ENCODE results near the gene CFAP44.
"Not testable (repeated sequence)": the region's sequence is repeated elsewhere in the genome, so short reads cannot be mapped to it uniquely, and the experiment has no call there.

The CFAP44 gene

GRCh38 chr3:113441051-113441770, at the start of gene CFAP44:
CFAP44 (minus strand) TSS chr3:113441493; CDS start chr3:113433664, 7,829 bp downstream.
- peak; percentile 45 for DNase-seq (ENCODE audit: low read depth)

DNA sequence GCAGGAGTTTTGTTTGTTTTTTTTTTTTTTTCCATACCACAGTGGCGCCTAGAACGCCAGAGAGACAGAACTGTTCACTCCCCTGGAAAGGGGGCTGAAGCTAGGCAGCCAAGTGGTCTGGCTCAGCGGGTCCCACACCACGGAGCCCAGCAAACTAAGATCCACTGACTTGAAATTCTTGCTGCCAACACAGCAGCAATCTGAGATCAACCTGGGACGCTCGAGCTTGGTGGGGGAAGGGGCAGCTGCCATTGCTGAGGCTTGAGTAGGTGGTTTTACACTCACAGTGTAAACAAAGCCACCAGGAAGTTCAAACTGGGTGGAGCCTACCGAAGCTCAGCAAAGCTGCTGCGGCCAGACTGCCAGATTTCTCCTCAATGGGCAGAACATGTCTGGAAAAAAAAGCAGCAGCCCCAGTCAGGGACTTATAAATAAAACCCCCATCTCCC, 43.9 kb upstream of the CFAP44 start:
- DNase-seq (ENCODE audit: low read depth) = no peak

GRCh38 chr3:113468539-113468938, 27.2 kb upstream of the CFAP44 start:
- DNase-seq (ENCODE audit: low read depth) = no peak

DNA sequence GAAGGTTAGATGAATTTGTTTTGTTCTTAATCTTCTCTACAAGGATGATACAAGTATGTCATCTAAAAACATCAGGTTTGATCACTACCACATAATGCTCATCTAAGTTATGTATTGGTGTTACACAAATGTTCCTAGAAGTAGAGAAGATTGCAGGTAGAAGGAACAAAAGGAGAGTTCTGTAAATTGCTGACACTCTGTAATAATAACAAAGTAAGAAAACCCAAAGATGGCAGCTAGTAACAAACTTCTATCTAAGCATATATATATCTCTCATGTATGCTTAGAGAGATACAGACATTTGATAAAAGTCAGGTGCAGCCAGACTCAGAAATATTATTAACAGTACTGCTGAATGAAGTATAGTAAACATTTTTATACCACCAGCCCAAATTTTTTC, 20.2 kb upstream of the CFAP44 start:
- DNase-seq (ENCODE audit: low read depth) = no peak

GRCh38 chr3:113458554-113458953, 17.3 kb upstream of the CFAP44 start:
- not testable (repeated sequence) for DNase-seq (ENCODE audit: low read depth)

- DNase-seq (ENCODE audit: low read depth) = no peak
Measured at GRCh38 chr3:113455446-113455845, 14.2 kb upstream of the CFAP44 start.

DNA sequence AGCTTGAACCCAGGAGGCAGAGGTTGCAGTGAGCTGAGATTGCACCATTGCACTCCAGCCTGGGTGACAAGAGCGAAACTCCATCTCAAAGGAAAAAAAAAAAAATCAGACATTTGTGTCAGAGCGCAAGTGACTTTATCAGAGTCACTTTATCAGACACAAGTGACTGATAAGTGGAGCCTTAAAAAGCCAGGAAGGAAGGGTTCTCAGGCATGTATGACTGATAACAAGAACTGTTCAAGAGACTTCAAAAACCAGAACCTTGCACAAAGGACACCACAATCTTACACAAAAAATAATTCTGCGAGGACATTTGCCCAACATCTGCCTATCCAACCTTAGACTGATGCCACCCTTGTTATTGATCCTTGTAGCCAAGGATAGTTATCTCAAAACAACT, 13.3 kb upstream of the CFAP44 start:
- no peak for DNase-seq (ENCODE audit: low read depth)

- no peak for DNase-seq (ENCODE audit: low read depth)
Measured at GRCh38 chr3:113454057-113454456, 12.8 kb upstream of the CFAP44 start.

DNA sequence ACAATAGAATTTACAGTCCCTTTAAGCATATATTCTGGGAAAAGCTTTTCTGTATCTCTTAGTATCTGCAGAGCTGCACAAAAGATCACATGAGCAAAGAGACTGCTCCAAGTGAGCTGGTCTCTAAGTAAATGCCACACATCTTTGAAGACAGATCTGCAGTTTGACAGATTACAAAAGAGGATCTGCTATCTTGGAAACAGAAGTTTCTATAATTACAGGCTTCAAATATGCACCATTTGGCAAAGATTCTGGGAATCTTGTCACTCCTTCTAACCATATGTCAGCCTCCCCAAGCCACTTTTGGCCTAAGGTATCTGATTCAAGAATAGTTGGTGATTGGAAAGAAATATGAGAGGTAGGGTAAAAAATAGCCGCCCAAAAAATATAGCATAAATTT, 9.6 kb upstream of the CFAP44 start:
- DNase-seq (ENCODE audit: low read depth) = no peak

DNA sequence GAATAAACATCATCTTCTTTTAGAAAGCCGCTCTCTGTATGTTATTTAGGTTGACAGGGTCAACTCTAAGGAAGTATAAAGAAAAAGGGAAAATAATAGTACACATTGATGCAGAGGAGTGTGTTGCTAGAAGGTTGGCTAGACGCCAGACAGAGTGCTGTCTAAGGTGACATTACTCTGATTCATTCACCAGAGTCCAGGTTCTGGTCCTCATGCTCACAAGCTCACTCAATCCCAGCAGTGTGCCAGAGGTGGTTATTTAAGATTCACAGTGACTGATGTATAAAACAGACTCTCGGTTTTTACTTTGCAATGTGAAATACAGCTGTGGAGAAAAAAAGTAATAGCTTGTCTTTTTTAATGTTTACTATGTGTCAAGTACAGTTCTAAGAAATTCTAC, 1.7 kb downstream of the CFAP44 start:
- no peak for DNase-seq (ENCODE audit: low read depth)

GRCh38 chr3:113438224-113438623, 3.1 kb downstream of the CFAP44 start:
- no peak for DNase-seq (ENCODE audit: low read depth)

- DNase-seq (ENCODE audit: low read depth) = no peak
Measured at GRCh38 chr3:113437411-113437810, 3.9 kb downstream of the CFAP44 start.

- DNase-seq (ENCODE audit: low read depth) = no peak
Measured at GRCh38 chr3:113436809-113437208, 4.5 kb downstream of the CFAP44 start.

GRCh38 chr3:113431811-113432210, 9.5 kb downstream of the CFAP44 start:
- no peak for DNase-seq (ENCODE audit: low read depth)

DNA sequence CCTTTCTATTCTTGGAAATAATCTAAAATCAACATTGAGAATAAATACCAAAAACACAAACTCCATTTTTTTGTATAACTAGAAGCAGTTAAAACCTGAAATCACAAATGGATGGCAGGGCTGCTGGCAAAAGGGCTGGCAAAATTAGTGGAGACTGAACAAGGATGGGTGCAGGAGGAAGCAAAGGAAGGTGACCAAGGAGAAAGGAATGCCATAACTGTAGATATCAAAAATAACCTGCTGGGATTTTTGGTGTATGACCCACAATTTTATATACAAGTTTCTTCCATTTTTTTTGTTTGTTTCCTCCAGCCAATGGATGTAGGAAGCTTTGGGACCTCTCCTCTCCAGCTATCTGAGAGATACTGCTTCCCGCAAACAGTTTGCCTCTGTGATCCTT, 12.7 kb downstream of the CFAP44 start:
- DNase-seq (ENCODE audit: low read depth) = no peak

- no peak for DNase-seq (ENCODE audit: low read depth)
Measured at GRCh38 chr3:113423699-113424098, 17.6 kb downstream of the CFAP44 start.

- DNase-seq (ENCODE audit: low read depth) = no peak
Measured at GRCh38 chr3:113421082-113421481, 20.2 kb downstream of the CFAP44 start.

GRCh38 chr3:113409676-113410075, 31.6 kb downstream of the CFAP44 start:
- DNase-seq (ENCODE audit: low read depth) = no peak

GRCh38 chr3:113405180-113405579, 36.1 kb downstream of the CFAP44 start:
- no peak for DNase-seq (ENCODE audit: low read depth)

DNA sequence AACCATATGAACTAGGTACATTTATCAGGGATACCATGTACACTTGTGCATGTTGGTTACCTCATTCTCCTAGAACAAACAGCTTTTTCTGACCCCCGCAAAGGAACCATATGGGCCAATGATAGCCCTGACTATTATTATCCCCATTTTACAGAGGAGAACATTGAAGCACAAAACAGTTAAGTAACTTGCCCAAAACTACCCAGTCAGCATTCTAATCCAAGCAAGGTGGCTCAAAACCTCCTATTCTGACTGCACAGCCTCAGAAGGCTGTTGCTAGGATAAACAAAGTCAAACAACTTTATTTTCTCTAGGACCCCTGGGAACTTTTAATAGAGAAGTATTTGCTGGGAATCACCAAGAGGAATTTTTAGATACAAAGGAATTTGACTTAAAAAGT, 36.7 kb downstream of the CFAP44 start:
- DNase-seq (ENCODE audit: low read depth) = no peak

All from stimulated activated CD8-positive, alpha-beta memory T cell treated with anti-CD3 and anti-CD28 coated beads, Interleukin-4, amount 100 ng/mL, for 24 hours (primary cell).